K562 (cell line): ENCODE data around the gene RPTOR. TPM values are rescaled to one million over a fixed set of nuclear protein-coding genes. Genes with fewer than 3 reads are reported as not detected.

Experiments used
- ATAC-seq: fragments of 200-7000 bp; cut with Tn5 transposase; 3 replicates; pipeline ENCODE4 v1.9.1; 2020; ENCODE audit warnings: moderate library complexity
- BruUV-seq: library from RNA; stranded (reverse); fragments of 400-500 nt; replicated peaks from 2 replicates; lab custom pipeline; 2021; lab: Mats Ljungman, UMichigan
- CTCF ChIA-PET: fragments of 300-600 bp; formaldehyde crosslinking; extraction: SDS; loops from one replicate; lab custom pipeline; 2021; ENCODE audit warnings: low intra/inter-chr PET ratio; lab: Yijun Ruan, JAX
- POLR2A ChIA-PET: fragments of 300-600, 350-650 bp; sonication (Branson Sonifier 250); formaldehyde crosslinking; extraction: SDS; loops from one replicate; lab custom pipeline; 2021; ENCODE audit warnings: antibody characterized with exemption, inconsistent platforms; lab: Yijun Ruan, JAX
- DNase-seq, 4 experiments: peaks; one replicate each; pipeline versions ENCODE4 v3.0.0 to v3.0.0-alpha.2; 2011 to 2018; ENCODE audit warnings: low spot score in 3 of 4, mixed read lengths in 3 of 4; ENCODE audit errors: extremely low read depth in 1 of 4
- FAIRE-seq: peaks from 2 replicates; lab custom pipeline; 2011; peaks lifted over from hg19 to GRCh38; lab: Jason Lieb, UNC
- H2AFZ ChIP-seq: 2 replicates; pipeline ENCODE4 v1.6.0; 2011; ENCODE audit warnings: low read depth, low read length, control low read depth, inconsistent platforms
- H3K27ac ChIP-seq: fragments of 200-600 bp; 3 replicates; pipeline ENCODE4 v1.8.0; 2011; ENCODE audit warnings: low read depth, mild to moderate bottlenecking, control low read depth, inconsistent platforms, low read length, moderate library complexity, mixed read lengths; ENCODE audit errors: extremely low read depth
- H3K27me3 ChIP-seq, 2 experiments: fragments of 300-600 bp in 1 of 2; 2 replicates in 1 of 2; 3 replicates in 1 of 2; pipeline versions ENCODE4 v1.6.0 to v1.8.0; 2011; ENCODE audit warnings: inconsistent platforms in 2 of 2, low read length in 2 of 2, mild to moderate bottlenecking in 1 of 2, mixed read lengths in 1 of 2, moderate library complexity in 1 of 2; ENCODE audit not compliant: control insufficient read depth in 2 of 2, insufficient read depth in 2 of 2
- H3K36me3 ChIP-seq: fragments of 300-600 bp; 3 replicates; pipeline ENCODE4 v1.8.0; 2011; ENCODE audit warnings: mild to moderate bottlenecking, low read length, inconsistent platforms; ENCODE audit not compliant: control insufficient read depth, insufficient read depth
- H3K4me1 ChIP-seq, 2 experiments: fragments of 200-600 bp in 1 of 2; replicated peaks in 1 of 2; 2 replicates in 1 of 2; 3 replicates in 1 of 2; pipeline versions ENCODE4 v1.5.1 to v1.8.0; 2011; ENCODE audit warnings: inconsistent platforms in 2 of 2, low read length in 2 of 2, mild to moderate bottlenecking in 1 of 2, mixed read lengths in 1 of 2, moderate library complexity in 1 of 2; ENCODE audit not compliant: control insufficient read depth in 2 of 2, insufficient read depth in 2 of 2
- H3K4me2 ChIP-seq: 2 replicates; pipeline ENCODE4 v1.6.1; 2011; ENCODE audit warnings: low read length, control low read depth, inconsistent platforms, mixed read lengths; ENCODE audit not compliant: insufficient read depth
- H3K4me3 ChIP-seq: fragments of 200-600 bp; sonication (generic), shearing (Covaris generic); 2 replicates; pipeline ENCODE4 v1.5.1; 2016; ENCODE audit warnings: control low read depth, inconsistent platforms
- H3K79me2 ChIP-seq: fragments of 200-600 bp; 3 replicates; pipeline ENCODE4 v1.8.0; 2011; ENCODE audit warnings: low read length, inconsistent platforms; ENCODE audit not compliant: control insufficient read depth, insufficient read depth
- H3K9ac ChIP-seq, 2 experiments: 2 replicates each; pipeline versions ENCODE4 v1.6.0 to v1.6.1; 2011; ENCODE audit warnings: low read depth in 2 of 2, low read length in 2 of 2, control low read depth in 1 of 2, inconsistent platforms in 1 of 2, mild to moderate bottlenecking in 1 of 2, mixed read lengths in 1 of 2; ENCODE audit not compliant: insufficient read depth in 1 of 2
- H3K9me1 ChIP-seq: one replicate; pipeline ENCODE4 v1.6.0; 2011; ENCODE audit warnings: inconsistent platforms, mild to moderate bottlenecking, low read length, moderate library complexity; ENCODE audit not compliant: control insufficient read depth, insufficient read depth
- H3K9me3 ChIP-seq: replicated peaks from 2 replicates; pipeline ENCODE4 v1.5.1; 2011; ENCODE audit warnings: low read depth, low read length, inconsistent platforms; ENCODE audit not compliant: control insufficient read depth, insufficient read depth
- H4K20me1 ChIP-seq: replicated peaks from 2 replicates; pipeline ENCODE4 v1.6.1; 2011; ENCODE audit warnings: low read length, inconsistent platforms, mixed read lengths; ENCODE audit not compliant: control insufficient read depth, insufficient read depth
- PCBP1 ChIP-seq: fragments of 200-400 bp; formaldehyde crosslinking; IDR thresholded peaks from 2 replicates; pipeline ENCODE4 v1.6.1; 2018; ENCODE audit warnings: mild to moderate bottlenecking, low read depth, low read length; ENCODE audit not compliant: poor library complexity, severe bottlenecking
- ZNF124 ChIP-seq: sonication (generic); formaldehyde crosslinking; IDR thresholded peaks from 2 replicates; pipeline ENCODE4 v1.8.1; 2022; ENCODE audit warnings: missing genetic modification reagents
- WGBS: fragments of 100-300 bp; shearing (Covaris generic); methylation state at CpG from one replicate; pipeline ENCODE4 v1.1.6; 2016; ENCODE audit warnings: low coverage, mixed read lengths; ENCODE audit not compliant: insufficient coverage; ENCODE audit errors: missing lambda C conversion rate; 5-methylcytosine and 5-hydroxymethylcytosine counted together
- in situ Hi-C: fragments of 300-500 bp; cut with MboI; formaldehyde crosslinking; loops from 4 replicates; pipeline ENCODE4 v1.15.0; 2018; ENCODE audit warnings: inconsistent platforms, mixed read lengths
- intact Hi-C: fragments of 100-400 bp; cut with micrococcal nuclease; formaldehyde crosslinking; loops from 2 replicates; pipeline ENCODE4 v1.14.2; 2022
- polyA plus RNA-seq, 8 experiments: library from polyadenylated mRNA; depleted of rRNA in 4 of 8; stranded (reverse) in 5 of 8; unstranded in 3 of 8; fragments of >200 nt; fragmentation: Nextera tagmentation in 2 of 8; fragmentation: Illumina TruSeq in 1 of 8; extraction: Ambion mirVana in 2 of 8; extraction: Trizol in 1 of 8; gene quantifications; 2 replicates each; pipeline versions ENCODE4 v1.2.1 to v1.2.3, GENCODE V29; 2011 to 2014; ENCODE audit warnings: inconsistent platforms in 1 of 8, missing spikeins in 1 of 8
- total RNA-seq, 7 experiments: library from RNA; depleted of rRNA in 6 of 7; stranded (reverse); fragments of >200 nt in 6 of 7; fragmentation: Illumina TruSeq in 2 of 7; extraction: Trizol in 2 of 7; gene quantifications; 2 replicates each; pipeline versions ENCODE4 v1.2.1 to v1.2.3, GENCODE V29; 2011 to 2021; ENCODE audit warnings: low replicate concordance in 1 of 7
- TF ChIP-seq, protein P1 (sequence below): fragments of 250-450 bp; sonication (Bioruptor Pico); IDR thresholded peaks from 2 replicates; pipeline ENCODE4 v1.8.0; 2021; ENCODE audit warnings: moderate library complexity, mild to moderate bottlenecking, inconsistent platforms
- TF ChIP-seq, protein P2 (sequence below), 3 experiments: IDR thresholded peaks in 2 of 3; conservative IDR thresholded peaks in 1 of 3; 2 replicates each; pipeline ENCODE4 v1.5.1; 2011 to 2012; ENCODE audit warnings: low read length in 3 of 3, mild to moderate bottlenecking in 3 of 3, control low read depth in 2 of 3, improper control_type of control experiment in 1 of 3, inconsistent platforms in 1 of 3, low read depth in 1 of 3, mixed read lengths in 1 of 3, moderate library complexity in 1 of 3; ENCODE audit not compliant: insufficient read depth in 2 of 3
- TF ChIP-seq, protein P3 (sequence below): fragments of 200-600 bp; sonication (generic); IDR thresholded peaks from one replicate; pipeline ENCODE4 v1.6.1; 2012; ENCODE audit warnings: mild to moderate bottlenecking, low read depth, low read length, inconsistent platforms

Gene RPTOR
- total and polyA plus RNA-seq, 9 of the 15 experiments (the other 6 are each of a cell fraction or from before 2014, with no cell fraction given), result 0.24 to 54.1 (median 10.2) TPM

DNA sequence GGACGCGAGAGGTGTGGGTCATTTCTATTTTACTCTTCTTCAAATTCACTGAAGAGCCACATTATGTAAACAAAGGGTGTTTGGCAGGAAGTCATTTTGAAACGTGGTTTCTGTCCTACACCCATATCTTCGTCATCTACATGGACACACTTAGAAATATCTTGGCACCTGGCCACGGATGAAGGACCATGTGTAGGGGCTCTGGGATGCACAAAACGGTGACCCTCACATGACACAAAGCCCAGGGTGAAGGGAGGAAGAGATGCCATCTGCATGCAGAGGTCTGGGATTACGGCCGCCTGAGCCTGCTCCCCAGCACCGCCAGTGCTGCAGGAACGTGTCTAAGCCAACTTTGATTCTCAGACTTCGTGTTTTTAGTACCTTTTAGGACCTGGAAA, 316.8 kb downstream of the RPTOR start (continued):
- no peak for TF ChIP-seq PCBP1
- TF ChIP-seq, protein P1, sequence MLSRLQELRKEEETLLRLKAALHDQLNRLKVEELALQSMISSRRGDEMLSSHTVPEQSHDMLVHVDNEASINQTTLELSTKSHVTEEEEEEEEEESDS (CRISPR knock-in tag), result no peak
- no peak for TF ChIP-seq ZNF124

DNA sequence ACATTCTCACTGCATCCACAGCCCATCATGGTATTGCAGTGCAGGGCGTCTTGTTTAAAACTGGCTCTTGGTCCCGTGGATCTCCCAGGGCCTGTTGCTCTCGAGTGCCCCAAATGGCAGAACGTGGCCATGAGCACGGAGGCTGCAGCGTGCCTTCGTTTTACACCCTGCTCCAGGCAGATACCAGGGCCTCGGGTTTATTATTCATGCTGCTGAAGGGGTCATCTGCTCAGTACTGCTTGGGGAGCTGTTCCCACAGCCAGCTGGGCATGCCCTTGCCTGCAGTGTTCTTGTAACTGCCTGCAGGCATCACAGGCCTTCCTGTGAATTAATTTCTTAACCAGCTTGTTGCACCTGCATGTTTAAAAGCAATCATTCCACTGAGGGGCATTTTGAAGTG, 317.3 kb downstream of the RPTOR start:
- FAIRE-seq, result no peak
- no peak for DNase-seq
- Histone ChIP-seq H3K4me1 (peaks cover 3 to 38% of the 10 kb centered on the region in 2 experiments), H4K20me1 (no peaks in the 10 kb centered on the region), H3K4me2 (no peak overlapping the region), H3K79me2 (no peaks in the 10 kb centered on the region), H3K9ac (no peak overlapping the region), H2AFZ (no peak overlapping the region), H3K9me1 (no peaks in the 10 kb centered on the region), H3K27ac (no peak overlapping the region), H3K27me3 (no peaks in the 10 kb centered on the region), H3K4me3 (no peak overlapping the region), H3K36me3 (peaks cover 35% of the 10 kb centered on the region; the same call in 2 of the 3 replicates), H3K9me3 (no peaks in the 10 kb centered on the region)
- BruUV-seq, result no TSS peak
- ChIA-PET CTCF (no interaction called here), POLR2A (no interaction called here)
- intact Hi-C loops (no loop called here), in situ Hi-C loops (no loop called here)
- WGBS, result 74% methylated on average over 8 of the region's 8 CpGs
- TF ChIP-seq, protein P2, sequence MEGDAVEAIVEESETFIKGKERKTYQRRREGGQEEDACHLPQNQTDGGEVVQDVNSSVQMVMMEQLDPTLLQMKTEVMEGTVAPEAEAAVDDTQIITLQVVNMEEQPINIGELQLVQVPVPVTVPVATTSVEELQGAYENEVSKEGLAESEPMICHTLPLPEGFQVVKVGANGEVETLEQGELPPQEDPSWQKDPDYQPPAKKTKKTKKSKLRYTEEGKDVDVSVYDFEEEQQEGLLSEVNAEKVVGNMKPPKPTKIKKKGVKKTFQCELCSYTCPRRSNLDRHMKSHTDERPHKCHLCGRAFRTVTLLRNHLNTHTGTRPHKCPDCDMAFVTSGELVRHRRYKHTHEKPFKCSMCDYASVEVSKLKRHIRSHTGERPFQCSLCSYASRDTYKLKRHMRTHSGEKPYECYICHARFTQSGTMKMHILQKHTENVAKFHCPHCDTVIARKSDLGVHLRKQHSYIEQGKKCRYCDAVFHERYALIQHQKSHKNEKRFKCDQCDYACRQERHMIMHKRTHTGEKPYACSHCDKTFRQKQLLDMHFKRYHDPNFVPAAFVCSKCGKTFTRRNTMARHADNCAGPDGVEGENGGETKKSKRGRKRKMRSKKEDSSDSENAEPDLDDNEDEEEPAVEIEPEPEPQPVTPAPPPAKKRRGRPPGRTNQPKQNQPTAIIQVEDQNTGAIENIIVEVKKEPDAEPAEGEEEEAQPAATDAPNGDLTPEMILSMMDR (IDR thresholded peaks at IDR 0.05 in 2 of 3, conservative IDR thresholded peaks at IDR 0.05 in 1 of 3; ENCODE audit: insufficient read depth in 2 of 3, low read depth in 1 of 3, low read length in 3 of 3), result 0 out of 6 replicates have a peak, but pooled peaks of 2 of the 3 experiments have one; percentile 9 to 13
- TF ChIP-seq, protein P3, sequence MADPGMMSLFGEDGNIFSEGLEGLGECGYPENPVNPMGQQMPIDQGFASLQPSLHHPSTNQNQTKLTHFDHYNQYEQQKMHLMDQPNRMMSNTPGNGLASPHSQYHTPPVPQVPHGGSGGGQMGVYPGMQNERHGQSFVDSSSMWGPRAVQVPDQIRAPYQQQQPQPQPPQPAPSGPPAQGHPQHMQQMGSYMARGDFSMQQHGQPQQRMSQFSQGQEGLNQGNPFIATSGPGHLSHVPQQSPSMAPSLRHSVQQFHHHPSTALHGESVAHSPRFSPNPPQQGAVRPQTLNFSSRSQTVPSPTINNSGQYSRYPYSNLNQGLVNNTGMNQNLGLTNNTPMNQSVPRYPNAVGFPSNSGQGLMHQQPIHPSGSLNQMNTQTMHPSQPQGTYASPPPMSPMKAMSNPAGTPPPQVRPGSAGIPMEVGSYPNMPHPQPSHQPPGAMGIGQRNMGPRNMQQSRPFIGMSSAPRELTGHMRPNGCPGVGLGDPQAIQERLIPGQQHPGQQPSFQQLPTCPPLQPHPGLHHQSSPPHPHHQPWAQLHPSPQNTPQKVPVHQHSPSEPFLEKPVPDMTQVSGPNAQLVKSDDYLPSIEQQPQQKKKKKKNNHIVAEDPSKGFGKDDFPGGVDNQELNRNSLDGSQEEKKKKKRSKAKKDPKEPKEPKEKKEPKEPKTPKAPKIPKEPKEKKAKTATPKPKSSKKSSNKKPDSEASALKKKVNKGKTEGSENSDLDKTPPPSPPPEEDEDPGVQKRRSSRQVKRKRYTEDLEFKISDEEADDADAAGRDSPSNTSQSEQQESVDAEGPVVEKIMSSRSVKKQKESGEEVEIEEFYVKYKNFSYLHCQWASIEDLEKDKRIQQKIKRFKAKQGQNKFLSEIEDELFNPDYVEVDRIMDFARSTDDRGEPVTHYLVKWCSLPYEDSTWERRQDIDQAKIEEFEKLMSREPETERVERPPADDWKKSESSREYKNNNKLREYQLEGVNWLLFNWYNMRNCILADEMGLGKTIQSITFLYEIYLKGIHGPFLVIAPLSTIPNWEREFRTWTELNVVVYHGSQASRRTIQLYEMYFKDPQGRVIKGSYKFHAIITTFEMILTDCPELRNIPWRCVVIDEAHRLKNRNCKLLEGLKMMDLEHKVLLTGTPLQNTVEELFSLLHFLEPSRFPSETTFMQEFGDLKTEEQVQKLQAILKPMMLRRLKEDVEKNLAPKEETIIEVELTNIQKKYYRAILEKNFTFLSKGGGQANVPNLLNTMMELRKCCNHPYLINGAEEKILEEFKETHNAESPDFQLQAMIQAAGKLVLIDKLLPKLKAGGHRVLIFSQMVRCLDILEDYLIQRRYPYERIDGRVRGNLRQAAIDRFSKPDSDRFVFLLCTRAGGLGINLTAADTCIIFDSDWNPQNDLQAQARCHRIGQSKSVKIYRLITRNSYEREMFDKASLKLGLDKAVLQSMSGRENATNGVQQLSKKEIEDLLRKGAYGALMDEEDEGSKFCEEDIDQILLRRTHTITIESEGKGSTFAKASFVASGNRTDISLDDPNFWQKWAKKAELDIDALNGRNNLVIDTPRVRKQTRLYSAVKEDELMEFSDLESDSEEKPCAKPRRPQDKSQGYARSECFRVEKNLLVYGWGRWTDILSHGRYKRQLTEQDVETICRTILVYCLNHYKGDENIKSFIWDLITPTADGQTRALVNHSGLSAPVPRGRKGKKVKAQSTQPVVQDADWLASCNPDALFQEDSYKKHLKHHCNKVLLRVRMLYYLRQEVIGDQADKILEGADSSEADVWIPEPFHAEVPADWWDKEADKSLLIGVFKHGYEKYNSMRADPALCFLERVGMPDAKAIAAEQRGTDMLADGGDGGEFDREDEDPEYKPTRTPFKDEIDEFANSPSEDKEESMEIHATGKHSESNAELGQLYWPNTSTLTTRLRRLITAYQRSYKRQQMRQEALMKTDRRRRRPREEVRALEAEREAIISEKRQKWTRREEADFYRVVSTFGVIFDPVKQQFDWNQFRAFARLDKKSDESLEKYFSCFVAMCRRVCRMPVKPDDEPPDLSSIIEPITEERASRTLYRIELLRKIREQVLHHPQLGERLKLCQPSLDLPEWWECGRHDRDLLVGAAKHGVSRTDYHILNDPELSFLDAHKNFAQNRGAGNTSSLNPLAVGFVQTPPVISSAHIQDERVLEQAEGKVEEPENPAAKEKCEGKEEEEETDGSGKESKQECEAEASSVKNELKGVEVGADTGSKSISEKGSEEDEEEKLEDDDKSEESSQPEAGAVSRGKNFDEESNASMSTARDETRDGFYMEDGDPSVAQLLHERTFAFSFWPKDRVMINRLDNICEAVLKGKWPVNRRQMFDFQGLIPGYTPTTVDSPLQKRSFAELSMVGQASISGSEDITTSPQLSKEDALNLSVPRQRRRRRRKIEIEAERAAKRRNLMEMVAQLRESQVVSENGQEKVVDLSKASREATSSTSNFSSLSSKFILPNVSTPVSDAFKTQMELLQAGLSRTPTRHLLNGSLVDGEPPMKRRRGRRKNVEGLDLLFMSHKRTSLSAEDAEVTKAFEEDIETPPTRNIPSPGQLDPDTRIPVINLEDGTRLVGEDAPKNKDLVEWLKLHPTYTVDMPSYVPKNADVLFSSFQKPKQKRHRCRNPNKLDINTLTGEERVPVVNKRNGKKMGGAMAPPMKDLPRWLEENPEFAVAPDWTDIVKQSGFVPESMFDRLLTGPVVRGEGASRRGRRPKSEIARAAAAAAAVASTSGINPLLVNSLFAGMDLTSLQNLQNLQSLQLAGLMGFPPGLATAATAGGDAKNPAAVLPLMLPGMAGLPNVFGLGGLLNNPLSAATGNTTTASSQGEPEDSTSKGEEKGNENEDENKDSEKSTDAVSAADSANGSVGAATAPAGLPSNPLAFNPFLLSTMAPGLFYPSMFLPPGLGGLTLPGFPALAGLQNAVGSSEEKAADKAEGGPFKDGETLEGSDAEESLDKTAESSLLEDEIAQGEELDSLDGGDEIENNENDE, result no peak
- ATAC-seq, result no peak
